Lung (tissue), 12 donors: ENCODE measurements around the gene PRR5L. TPM values are rescaled to one million over a fixed set of nuclear protein-coding genes. Genes with fewer than 3 reads are reported as not detected.

Experiments used
- ATAC-seq: fragments of 200-7000 bp; cut with Tn5 transposase; one replicate; pipeline ENCODE4 v1.9.1; 2020; ENCODE audit warnings: moderate number of reproducible peaks; ENCODE audit not compliant: insufficient read depth, low FRiP score
- DNase-seq, 3 donors: peaks; one replicate each; pipeline ENCODE4 v3.0.0-alpha.2; 2013 to 2017
- H3K27ac ChIP-seq, 2 donors: one replicate each; pipeline ENCODE4 v1.5.1; 2013; ENCODE audit warnings: mild to moderate bottlenecking in 2 of 2, moderate library complexity in 2 of 2, control low read depth in 1 of 2, inconsistent platforms in 1 of 2, low read depth in 1 of 2, low read length in 1 of 2
- H3K27me3 ChIP-seq, 3 donors: one replicate each; pipeline ENCODE4 v1.5.1; 2013; ENCODE audit warnings: low read length in 2 of 3; ENCODE audit not compliant: control insufficient read depth in 3 of 3, insufficient read depth in 3 of 3
- H3K36me3 ChIP-seq, 4 donors: one replicate each; pipeline ENCODE4 v1.5.1; 2013; ENCODE audit warnings: low read length in 4 of 4, mild to moderate bottlenecking in 1 of 4, moderate library complexity in 1 of 4; ENCODE audit not compliant: control insufficient read depth in 4 of 4, insufficient read depth in 4 of 4
- H3K4me1 ChIP-seq, 5 donors: one replicate each; pipeline ENCODE4 v1.5.1; 2013; ENCODE audit warnings: low read length in 5 of 5, mild to moderate bottlenecking in 2 of 5, moderate library complexity in 1 of 5; ENCODE audit not compliant: control insufficient read depth in 5 of 5, insufficient read depth in 5 of 5
- H3K4me3 ChIP-seq: one replicate; pipeline ENCODE4 v1.5.1; 2013; ENCODE audit warnings: mild to moderate bottlenecking, control low read depth, moderate library complexity
- H3K9ac ChIP-seq, 2 donors: one replicate each; pipeline ENCODE4 v1.5.1; 2013; ENCODE audit warnings: low read length in 2 of 2, control low read depth in 1 of 2; ENCODE audit not compliant: insufficient read depth in 1 of 2
- H3K9me3 ChIP-seq, 4 donors: one replicate each; pipeline ENCODE4 v1.5.1; 2013; ENCODE audit warnings: low read length in 3 of 4, mild to moderate bottlenecking in 1 of 4, moderate library complexity in 1 of 4; ENCODE audit not compliant: control insufficient read depth in 4 of 4, insufficient read depth in 3 of 4
- WGBS, 2 donors: extraction: QIAGEN DNeasy Blood & Tissue Kit; methylation state at CpG; one replicate each; pipeline ENCODE4 v1.1.7; 2013; 5-methylcytosine and 5-hydroxymethylcytosine counted together
- polyA plus RNA-seq, 2 donors: library from polyadenylated mRNA; stranded (reverse); fragments of 200-250 nt; gene quantifications; one replicate each; pipeline ENCODE4 v1.2.1, GENCODE V29; 2013
- total RNA-seq, 2 donors: library from RNA; depleted of rRNA in 1 of 2; stranded (reverse); fragments of >200 nt in 1 of 2; gene quantifications; one replicate each; pipeline ENCODE4 v1.2.1, GENCODE V29; 2014 to 2021
- TF ChIP-seq, protein P1 (sequence below): IDR thresholded peaks from 2 replicates; pipeline ENCODE4 v1.5.1; 2012; ENCODE audit warnings: mild to moderate bottlenecking; ENCODE audit errors: control extremely low read depth, extremely low read depth
- donor health status: control.
- donor health status: control.
- donor health status: Bipolar disorder and iron deficiency.
- donor health status: healthy.
- donor health status: DM: yes; HTN: yes; CAD: no.

Gene PRR5L
- total and polyA plus RNA-seq, 4 donors, result 6.3 to 27.5 (median 9.0) TPM

GRCh38 chr11:36456156-36456555 lies 160.1 kb downstream of the PRR5L start:
- Histone ChIP-seq H3K9me3 (peaks cover 0 to 2% (median 0%) of the 10 kb centered on the region in 4 donors), H3K27me3 (peaks cover 0 to 4% (median 0%) of the 10 kb centered on the region in 3 donors), H3K4me3 (no peak overlapping the region), H3K4me1 (peaks cover 7 to 38% (median 22%) of the 10 kb centered on the region in 5 donors), H3K27ac (peak overlapping the region; percentile 26 to 71), H3K36me3 (peaks cover 0 to 2% (median 0%) of the 10 kb centered on the region in 4 donors), H3K9ac (no peak overlapping the region)
- no peak for ATAC-seq
- 83 to 84% methylated on average over 6 of the region's 6 CpGs for WGBS, 2 donors
- TF ChIP-seq, protein P1, sequence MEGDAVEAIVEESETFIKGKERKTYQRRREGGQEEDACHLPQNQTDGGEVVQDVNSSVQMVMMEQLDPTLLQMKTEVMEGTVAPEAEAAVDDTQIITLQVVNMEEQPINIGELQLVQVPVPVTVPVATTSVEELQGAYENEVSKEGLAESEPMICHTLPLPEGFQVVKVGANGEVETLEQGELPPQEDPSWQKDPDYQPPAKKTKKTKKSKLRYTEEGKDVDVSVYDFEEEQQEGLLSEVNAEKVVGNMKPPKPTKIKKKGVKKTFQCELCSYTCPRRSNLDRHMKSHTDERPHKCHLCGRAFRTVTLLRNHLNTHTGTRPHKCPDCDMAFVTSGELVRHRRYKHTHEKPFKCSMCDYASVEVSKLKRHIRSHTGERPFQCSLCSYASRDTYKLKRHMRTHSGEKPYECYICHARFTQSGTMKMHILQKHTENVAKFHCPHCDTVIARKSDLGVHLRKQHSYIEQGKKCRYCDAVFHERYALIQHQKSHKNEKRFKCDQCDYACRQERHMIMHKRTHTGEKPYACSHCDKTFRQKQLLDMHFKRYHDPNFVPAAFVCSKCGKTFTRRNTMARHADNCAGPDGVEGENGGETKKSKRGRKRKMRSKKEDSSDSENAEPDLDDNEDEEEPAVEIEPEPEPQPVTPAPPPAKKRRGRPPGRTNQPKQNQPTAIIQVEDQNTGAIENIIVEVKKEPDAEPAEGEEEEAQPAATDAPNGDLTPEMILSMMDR, result no peak
- DNase-seq, result peak in 2 of 3 donors; percentile 42 to 62

DNA sequence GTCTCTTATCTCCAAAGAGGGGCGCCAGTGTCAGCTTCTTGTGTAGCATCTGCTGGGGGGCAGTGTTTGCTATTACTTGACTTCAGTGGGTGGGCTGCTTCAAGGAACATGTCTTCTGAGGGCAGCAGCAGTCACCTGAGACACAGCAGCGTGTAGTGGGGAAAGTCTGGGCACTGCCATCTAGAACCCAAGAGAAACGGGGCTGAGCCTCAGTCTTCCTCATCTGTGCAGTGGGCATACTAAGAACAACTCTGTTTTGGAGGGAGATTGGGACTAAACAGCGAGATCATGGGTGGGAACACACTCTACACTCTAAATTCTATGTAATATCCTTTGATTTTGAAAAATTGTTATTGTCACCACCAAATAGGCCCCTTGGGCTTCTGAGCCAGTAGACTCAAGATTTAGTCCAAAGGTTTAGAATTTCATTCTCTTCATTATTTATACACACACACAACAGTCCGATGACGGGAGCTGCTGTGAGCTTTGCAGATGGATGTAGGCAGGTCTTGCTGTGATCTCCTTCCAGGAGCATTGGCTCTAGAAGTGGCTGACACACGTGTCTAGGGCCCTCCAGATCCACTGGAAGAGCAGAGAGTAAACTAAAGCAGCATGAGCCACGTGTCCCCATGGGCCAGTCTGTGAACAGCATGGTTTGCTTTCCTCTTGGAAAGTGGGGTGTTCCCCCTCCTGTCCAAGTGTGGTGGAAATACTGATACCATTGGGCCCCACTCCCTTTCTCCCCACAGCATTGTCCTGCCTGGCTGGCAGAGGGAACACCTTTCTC lies 162.2 kb downstream of the PRR5L start:
- Histone ChIP-seq H3K27me3 (peaks cover 0 to 4% (median 0%) of the 10 kb centered on the region in 3 donors), H3K9ac (no peak overlapping the region), H3K36me3 (peaks cover 0 to 4% (median 0%) of the 10 kb centered on the region in 4 donors), H3K27ac (no peak overlapping the region), H3K4me1 (peaks cover 2 to 18% (median 8%) of the 10 kb centered on the region in 5 donors), H3K9me3 (peaks cover 0 to 2% (median 0%) of the 10 kb centered on the region in 4 donors), H3K4me3 (no peak overlapping the region)
- DNase-seq (peak; percentile 26 to 63 (median 44)), ATAC-seq (peak; percentile 35)
- TF ChIP-seq, protein P1, result no peak
- 76 to 86% methylated on average over 8 of the region's 8 CpGs for WGBS, 2 donors

DNA sequence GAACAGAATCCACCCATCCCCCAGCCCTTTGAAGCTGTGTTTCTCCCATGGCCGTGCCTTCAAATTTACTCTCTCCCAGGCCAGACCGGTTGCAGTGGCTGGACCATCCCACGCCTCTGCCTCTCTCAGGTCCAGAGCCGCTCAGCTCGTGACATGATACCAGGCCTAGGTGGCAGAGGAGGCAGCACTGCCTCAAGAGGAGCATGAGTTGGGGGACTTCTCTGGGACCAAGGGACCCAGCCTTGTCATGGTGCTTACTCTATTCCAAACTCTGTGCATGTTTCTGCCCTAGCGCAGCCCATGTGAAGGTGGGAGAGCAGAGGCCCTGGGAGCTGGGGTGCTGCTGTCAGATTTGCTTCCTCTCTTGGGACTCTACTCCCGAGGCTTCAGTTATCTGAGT lies 163.0 kb downstream of the PRR5L start:
- DNase-seq (no peak), ATAC-seq (no peak)
- Histone ChIP-seq H3K9me3 (no peaks in the 10 kb centered on the region), H3K4me3 (no peak overlapping the region), H3K9ac (no peak overlapping the region), H3K27ac (no peak overlapping the region), H3K36me3 (peaks cover 0 to 4% (median 0%) of the 10 kb centered on the region in 4 donors), H3K27me3 (peaks cover 0 to 4% (median 0%) of the 10 kb centered on the region in 3 donors), H3K4me1 (peaks cover 0 to 17% (median 8%) of the 10 kb centered on the region in 5 donors)
- WGBS, 2 donors, result 83 to 84% methylated on average over 7 of the region's 7 CpGs
- TF ChIP-seq, protein P1, result no peak
